Keratinocyte (primary cell): ENCODE measurements around the gene RAB11FIP3. TPM values are rescaled to one million over a fixed set of nuclear protein-coding genes. Genes with fewer than 3 reads are reported as not detected.

Experiments used
- DNase-seq: peaks from one replicate; pipeline ENCODE4 v3.0.0-alpha.2; 2011; ENCODE audit warnings: low read depth, missing footprints, low spot score
- FAIRE-seq: peaks from 2 replicates; lab custom pipeline; 2011; peaks lifted over from hg19 to GRCh38; lab: Jason Lieb, UNC
- H2AFZ ChIP-seq: 2 replicates; pipeline ENCODE4 v1.6.0; 2012; ENCODE audit warnings: low read length, control low read depth, inconsistent platforms; ENCODE audit not compliant: control insufficient read depth
- H3K27ac ChIP-seq: 2 replicates; pipeline ENCODE4 v1.5.1; 2011; ENCODE audit warnings: low read length; ENCODE audit not compliant: control insufficient read depth, insufficient read depth
- H3K27me3 ChIP-seq: 3 replicates; pipeline ENCODE4 v1.6.0; 2011; ENCODE audit warnings: low read length; ENCODE audit not compliant: control insufficient read depth, insufficient read depth; ENCODE audit errors: extremely low read depth
- H3K36me3 ChIP-seq, 2 experiments: 2 replicates in 1 of 2; 3 replicates in 1 of 2; pipeline ENCODE4 v1.5.1; 2011; ENCODE audit warnings: low read length in 2 of 2, mild to moderate bottlenecking in 1 of 2; ENCODE audit not compliant: control insufficient read depth in 2 of 2, insufficient read depth in 2 of 2; ENCODE audit errors: extremely low read depth in 1 of 2
- H3K4me1 ChIP-seq: 3 replicates; pipeline ENCODE4 v1.5.1; 2011; ENCODE audit warnings: low read length; ENCODE audit not compliant: control insufficient read depth, insufficient read depth; ENCODE audit errors: extremely low read depth
- H3K4me2 ChIP-seq: 3 replicates; pipeline ENCODE4 v1.6.0; 2011; ENCODE audit warnings: low read depth, low read length; ENCODE audit not compliant: control insufficient read depth, insufficient read depth; ENCODE audit errors: extremely low read depth
- H3K4me3 ChIP-seq, 3 experiments: fragments of 200-600 bp in 1 of 3; sonication (generic) in 1 of 3; 2 replicates in 2 of 3; 3 replicates in 1 of 3; pipeline ENCODE4 v1.5.1; 2011 to 2016; ENCODE audit warnings: low read length in 3 of 3, mild to moderate bottlenecking in 3 of 3, control low read depth in 2 of 3, inconsistent platforms in 1 of 3, low read depth in 1 of 3, mixed read lengths in 1 of 3, mixed run types in 1 of 3, moderate library complexity in 1 of 3; ENCODE audit not compliant: control insufficient read depth in 2 of 3, insufficient read depth in 2 of 3; ENCODE audit errors: extremely low read depth in 1 of 3
- H3K79me2 ChIP-seq: 2 replicates; pipeline ENCODE4 v1.6.0; 2012; ENCODE audit warnings: low read length; ENCODE audit not compliant: control insufficient read depth, insufficient read depth
- H3K9ac ChIP-seq: 3 replicates; pipeline ENCODE4 v1.6.0; 2011; ENCODE audit warnings: low read length; ENCODE audit not compliant: control insufficient read depth, insufficient read depth; ENCODE audit errors: extremely low read depth
- H3K9me1 ChIP-seq: 3 replicates; pipeline ENCODE4 v1.6.0; 2011; ENCODE audit warnings: low read length; ENCODE audit not compliant: control insufficient read depth, insufficient read depth; ENCODE audit errors: extremely low read depth
- H3K9me3 ChIP-seq: 2 replicates; pipeline ENCODE4 v1.5.1; 2012; ENCODE audit warnings: low read depth, low read length; ENCODE audit not compliant: control insufficient read depth
- H4K20me1 ChIP-seq: 3 replicates; pipeline ENCODE4 v1.6.0; 2011; ENCODE audit warnings: low read length; ENCODE audit not compliant: control insufficient read depth, insufficient read depth; ENCODE audit errors: extremely low read depth
- CTCF ChIP-seq, 3 experiments: IDR thresholded peaks in 1 of 3; conservative IDR thresholded peaks in 1 of 3; optimal IDR thresholded peaks in 1 of 3; 2 replicates in 2 of 3; 3 replicates in 1 of 3; pipeline versions ENCODE3 to v1.5.1; 2011; ENCODE audit warnings: low read length in 3 of 3, mild to moderate bottlenecking in 3 of 3, moderate library complexity in 2 of 3, control low read depth in 1 of 3, inconsistent platforms in 1 of 3; ENCODE audit not compliant: insufficient read depth in 2 of 3; ENCODE audit errors: extremely low read depth in 1 of 3
- EZH2 ChIP-seq: IDR thresholded peaks from one replicate; pipeline ENCODE4 v1.6.1; 2012; ENCODE audit warnings: inconsistent platforms, mild to moderate bottlenecking, low read length, moderate library complexity
- dilution Hi-C: fragments of 300-500 bp; cut with MboI; formaldehyde crosslinking; loops from one replicate; pipeline ENCODE4 v1.7.0; 2020; ENCODE audit warnings: low sequenced_read_pairs; ENCODE audit not compliant: extremely low pct_ligation_motif_present
- polyA plus RNA-seq, 5 experiments: library from polyadenylated mRNA; depleted of rRNA in 3 of 5; stranded (reverse) in 3 of 5; stranded (forward) in 1 of 5; unstranded in 1 of 5; fragments of >200 nt; gene quantifications; 1 replicate in 1 of 5; 2 replicates in 3 of 5; 3 replicates in 1 of 5; pipeline versions ENCODE4 v1.2.1 to v1.2.3, GENCODE V29; 2011 to 2012; ENCODE audit warnings: missing spikeins in 2 of 5, low read depth in 1 of 5, low replicate concordance in 1 of 5

RAB11FIP3 gene
- polyA plus RNA-seq, 1 donor (not counting 4 experiments of a cell fraction or from before 2014, with no cell fraction given) = 6.4 TPM

GRCh38 chr16:567373-568256 is 142.2 kb downstream of the RAB11FIP3 start:
- Histone ChIP-seq H3K9me1 (no peaks in the 10 kb centered on the region), H3K79me2 (peaks cover 13% of the 10 kb centered on the region), H4K20me1 (no peaks in the 10 kb centered on the region), H3K4me2 (no peak overlapping the region), H3K9me3 (no peaks in the 10 kb centered on the region), H3K27ac (no peak overlapping the region), H2AFZ (no peak overlapping the region), H3K4me3 (no peak overlapping the region), H3K9ac (no peak overlapping the region), H3K36me3 (peaks cover 1 to 7% of the 10 kb centered on the region in 2 experiments), H3K4me1 (peaks cover 22% of the 10 kb centered on the region), H3K27me3 (no peaks in the 10 kb centered on the region)
- no peak for TF ChIP-seq EZH2
- no peak for DNase-seq
- dilution Hi-C loops = no loop called here
- FAIRE-seq = no peak

GRCh38 chr16:568401-569258 is 143.2 kb downstream of the RAB11FIP3 start:
- no peak for DNase-seq
- peaks cover 22% of the 10 kb centered on the region for H3K4me1 ChIP-seq
- peak overlapping the region; percentile 85 for H3K9ac ChIP-seq
- H3K27me3 ChIP-seq = no peaks in the 10 kb centered on the region
- peak overlapping the region; percentile 52 for H3K27ac ChIP-seq
- no peaks in the 10 kb centered on the region for H3K9me1 ChIP-seq
- H3K79me2 ChIP-seq = peaks cover 14% of the 10 kb centered on the region
- dilution Hi-C loops = no loop called here
- H2AFZ ChIP-seq = peak overlapping the region; percentile 27
- no peak for TF ChIP-seq EZH2
- peak in 1 of 3 experiments; percentile 3 for TF ChIP-seq CTCF (optimal IDR thresholded peaks at IDR 0.05 in 1 of 3, IDR thresholded peaks at IDR 0.05 in 1 of 3, conservative IDR thresholded peaks at IDR 0.05 in 1 of 3; ENCODE audit: extremely low read depth in 1 of 3, insufficient read depth in 2 of 3, low read length in 3 of 3)
- peaks cover 1 to 7% of the 10 kb centered on the region in 2 experiments for H3K36me3 ChIP-seq
- peak overlapping the region; percentile 84 for H3K4me2 ChIP-seq
- H4K20me1 ChIP-seq = no peaks in the 10 kb centered on the region
- no peak for FAIRE-seq
- H3K4me3 ChIP-seq = peak overlapping the region in 2 of 3 experiments; percentile 71 to 72
- no peaks in the 10 kb centered on the region for H3K9me3 ChIP-seq
